Measurements from ENCODE around the gene NHLH2.

The NHLH2 gene

GRCh38 chr1:115865704-115866380 lies 24.9 kb upstream of the NHLH2 start:
- no peak for TF ChIP-seq CTCF (IDR thresholded peaks at IDR 0.05; ENCODE audit: control extremely low read depth, extremely low read depth, low read depth, missing control alignments)
- ChIA-PET POLR2A (no interaction called here), CTCF (interaction anchor here (1.3 kb wide), 1 partner anchor 23 kb away, joined by 3 read pairs; no protein-coding TSS in a partner anchor)
- DNase-seq (ENCODE audit: extremely low spot score): no peak

- no peak for DNase-seq (ENCODE audit: extremely low spot score)
- ChIA-PET CTCF (no interaction called here), POLR2A (no interaction called here)
- no peak for TF ChIP-seq CTCF (IDR thresholded peaks at IDR 0.05; ENCODE audit: control extremely low read depth, extremely low read depth, low read depth, missing control alignments)
Measured at GRCh38 chr1:115862403-115862802, 21.5 kb upstream of the NHLH2 start.

GRCh38 chr1:115854005-115854404 lies 13.1 kb upstream of the NHLH2 start:
- POLR2A ChIA-PET: no interaction called here
- TF ChIP-seq CTCF (IDR thresholded peaks at IDR 0.05; ENCODE audit: control extremely low read depth, extremely low read depth, low read depth, missing control alignments): no peak
- DNase-seq (ENCODE audit: extremely low spot score): no peak
- CTCF ChIA-PET: no interaction called here

GRCh38 chr1:115850937-115851336 lies 10.0 kb upstream of the NHLH2 start:
- no peak for DNase-seq (ENCODE audit: extremely low spot score)
- TF ChIP-seq CTCF (IDR thresholded peaks at IDR 0.05; ENCODE audit: control extremely low read depth, extremely low read depth, low read depth, missing control alignments): no peak
- ChIA-PET POLR2A (no interaction called here), CTCF (no interaction called here)

GRCh38 chr1:115847787-115848186 lies 6.9 kb upstream of the NHLH2 start:
- DNase-seq (ENCODE audit: extremely low spot score): no peak
- POLR2A ChIA-PET: no interaction called here
- CTCF ChIA-PET: no interaction called here

GRCh38 chr1:115842948-115843347 lies 2.0 kb upstream of the NHLH2 start:
- no peak for DNase-seq (ENCODE audit: extremely low spot score)
- CTCF ChIA-PET: interaction anchor here (1.0 to 1.1 kb wide), 2 partner anchors 16 to 23 kb away, joined by 3 read pairs; no protein-coding TSS in a partner anchor
- POLR2A ChIA-PET: no interaction called here
- no peak for TF ChIP-seq CTCF (IDR thresholded peaks at IDR 0.05; ENCODE audit: control extremely low read depth, extremely low read depth, low read depth, missing control alignments)

More at GRCh38 chr1:115847787-115848186, 6.9 kb upstream of the NHLH2 start:
- TF ChIP-seq CTCF (IDR thresholded peaks at IDR 0.05; ENCODE audit: control extremely low read depth, extremely low read depth, low read depth, missing control alignments): no peak
